Measurements from ENCODE around the gene PRIMPOL. TPM values are rescaled to one million over a fixed set of nuclear protein-coding genes. Genes with fewer than 3 reads are reported as not detected.
A peak's percentile ranks its signal among the peaks of the same experiment; 100 is the strongest.

The PRIMPOL gene
- total and polyA plus RNA-seq, 2 of the 4 experiments (the other 2 are of a cell fraction), result 5.6 to 8.8 TPM

GRCh38 chr4:184648313-184649025 lies 1.1 kb upstream of the PRIMPOL start:
- peak overlapping the region; percentile 2; the same call in 1 of the 2 replicates for H3K23ac ChIP-seq (ENCODE audit: low read depth, low read length)
- ChIA-PET POLR2A (ENCODE audit: unreplicated experiment) (interaction anchor here (0.6 to 1.3 kb wide), 2 partner anchors 59 to 448 kb away, joined by 5 to 18 read pairs; no protein-coding TSS in a partner anchor), CTCF (interaction anchor here (0.6 to 0.9 kb wide), 2 partner anchors 58 to 385 kb away, joined by 4 read pairs; no protein-coding TSS in a partner anchor)
- peak overlapping the region; percentile 99 for H3K4me2 ChIP-seq (ENCODE audit: low read depth, low read length)
- TF ChIP-seq RCOR1 (IDR thresholded peaks at IDR 0.05; ENCODE audit: insufficient replicate concordance, low read length), result no peak
- no peak for TF ChIP-seq CHD1 (IDR thresholded peaks at IDR 0.05; ENCODE audit: low read depth, low read length)
- no peak for TF ChIP-seq POLR2A (IDR thresholded peaks at IDR 0.05; ENCODE audit: low read depth, low read length)
- TF ChIP-seq SMC3 (IDR thresholded peaks at IDR 0.05; ENCODE audit: low read depth, low read length), result no peak
- no peak for TF ChIP-seq USF2 (IDR thresholded peaks at IDR 0.05; ENCODE audit: low read depth, low read length)
- peak; percentile 27; the same call in 1 of the 2 replicates for TF ChIP-seq MAZ (IDR thresholded peaks at IDR 0.05; ENCODE audit: borderline replicate concordance, low read depth, low read length)
- peak; percentile 41; the same call in 1 of the 2 replicates for TF ChIP-seq MXI1 (IDR thresholded peaks at IDR 0.05; ENCODE audit: borderline replicate concordance, low read depth, low read length)
- TF ChIP-seq ELK1 (IDR thresholded peaks at IDR 0.05; ENCODE audit: borderline replicate concordance, low read depth, low read length), result no peak
- no peak for TF ChIP-seq CEBPB (IDR thresholded peaks at IDR 0.05; ENCODE audit: low read depth, low read length)
- TF ChIP-seq BHLHE40 (IDR thresholded peaks at IDR 0.05; ENCODE audit: low read depth, low read length), result no peak
- H4K8ac ChIP-seq (ENCODE audit: low read depth in 2 of 2, low read length in 2 of 2), result 0 out of 4 replicates have a peak overlapping the region, but pooled peaks of 1 of the 2 experiments have one; percentile 43
- dilution Hi-C loops (cut with HindIII; ENCODE audit: low sequenced_read_pairs, unreplicated experiment), result no loop called here
- H2BK5ac ChIP-seq (ENCODE audit: low read depth, low read length, poor library complexity, severe bottlenecking), result peak overlapping the region; percentile 75
- no peaks in the 10 kb centered on the region for H3K27me3 ChIP-seq (ENCODE audit: control insufficient read depth, insufficient read depth, low read length)
- peak overlapping the region; percentile 2; the same call in 1 of the 2 replicates for H4K5ac ChIP-seq (ENCODE audit: low read depth, low read length)
- peak overlapping the region; percentile 80 for H3K4me3 ChIP-seq (ENCODE audit: insufficient read depth, low read depth, low read length)
- H2AFZ ChIP-seq (replicated peaks; ENCODE audit: low read length, poor library complexity), result peak overlapping the region; percentile 92
- H3K27ac ChIP-seq (ENCODE audit: insufficient read depth, low read length), result peak overlapping the region; percentile 84
- peaks cover 3% of the 10 kb centered on the region; the same call in 1 of the 2 replicates for H3K9me1 ChIP-seq (ENCODE audit: insufficient read depth, low read length)
- H3K14ac ChIP-seq (replicated peaks; ENCODE audit: low read depth, low read length), result peak overlapping the region; percentile 2; the same call in 1 of the 2 replicates
- no peak overlapping the region for H3K18ac ChIP-seq (ENCODE audit: low read depth, low read length)
- WGBS, 2 experiments (ENCODE audit: extremely low coverage in 2 of 2, insufficient read length in 1 of 2), result 2% methylated on average over 36 of the region's 52 CpGs; no CpG with 5 or more reads in 1 of the 2 experiments
- 0 out of 2 replicates have a peak overlapping the region, but pooled peaks have one; percentile 20 for H2AK5ac ChIP-seq (ENCODE audit: low read depth, low read length)
- peak overlapping the region; percentile 55 for H3K4ac ChIP-seq (ENCODE audit: low read depth, low read length)
- intact Hi-C loops (cut with micrococcal nuclease), result loop anchor here (1.0 to 10.0 kb wide), 6 partner anchors 86 to 386 kb away; partner anchors contain the start of genes ACSL1, CENPU and IRF2
- peaks cover 8% of the 10 kb centered on the region for H3K4me1 ChIP-seq (ENCODE audit: control insufficient read depth, insufficient read depth, low read length)
- in situ Hi-C loops (cut with MboI; ENCODE audit: low sequenced_read_pairs), result no loop called here
- H2BK15ac ChIP-seq (ENCODE audit: low read depth, low read length), result no peak overlapping the region
- no peak overlapping the region for H2BK20ac ChIP-seq (ENCODE audit: low read depth, low read length)
- DNase-seq (peak; percentile 33), ATAC-seq (ENCODE audit: low read depth) (peak; percentile 8)
- H3K9ac ChIP-seq (ENCODE audit: low read depth, low read length), result peak overlapping the region; percentile 75
- H3K56ac ChIP-seq (ENCODE audit: extremely low read depth, insufficient read depth, low read length), result peak overlapping the region; percentile 46; the same call in 1 of the 2 replicates
- BruUV-seq (replicated peaks), result no TSS peak
- H2BK120ac ChIP-seq (ENCODE audit: low read depth, low read length), result no peak overlapping the region
- H2AK9ac ChIP-seq (replicated peaks; ENCODE audit: low read depth, low read length, poor library complexity), result peak overlapping the region; percentile 56
- peaks cover 2% of the 10 kb centered on the region; the same call in 1 of the 2 replicates for H3K36me3 ChIP-seq (ENCODE audit: control insufficient read depth, insufficient read depth, low read length)
- H3K79me1 ChIP-seq (ENCODE audit: low read depth in 1 of 2, low read length in 2 of 2), result peaks cover 30 to 39% of the 10 kb centered on the region in 2 experiments
- peaks cover 15% of the 10 kb centered on the region; the same call in 1 of the 2 replicates for H4K20me1 ChIP-seq (ENCODE audit: insufficient read depth, low read length)
- no peaks in the 10 kb centered on the region for H3K9me3 ChIP-seq (ENCODE audit: control insufficient read depth, insufficient read depth, low read length)
- peak overlapping the region; percentile 24; the same call in 1 of the 2 replicates for H4K91ac ChIP-seq (ENCODE audit: insufficient read depth, low read depth, low read length)

Measured in IMR-90 (cell line).